NCI-H2081 treated with DMSO at 0.1 percent for 48 hours (cell line): Measurements from ENCODE around the gene ARSB.
"Not testable (repeated sequence)": the region's sequence is repeated elsewhere in the genome, so short reads cannot be mapped to it uniquely, and the experiment has no call there.

Experiments used
- DNase-seq: peaks from one replicate; lab custom pipeline; 2025; lab: John Stamatoyannopoulos, UW

Gene ARSB

GRCh38 chr5:78779262-78779661, 205.8 kb downstream of the ARSB start:
- DNase-seq: no peak

- no peak for DNase-seq
Measured at GRCh38 chr5:78778538-78778937, 206.6 kb downstream of the ARSB start.

GRCh38 chr5:78777901-78778300, 207.2 kb downstream of the ARSB start:
- no peak for DNase-seq

- no peak for DNase-seq
Measured at GRCh38 chr5:78776637-78777036, 208.5 kb downstream of the ARSB start.

GRCh38 chr5:78773655-78774054, 211.5 kb downstream of the ARSB start:
- no peak for DNase-seq

- DNase-seq: no peak
Measured at GRCh38 chr5:78771260-78772205, 213.6 kb downstream of the ARSB start.

GRCh38 chr5:78768781-78769380, 216.2 kb downstream of the ARSB start:
- DNase-seq: no peak

- no peak for DNase-seq
Measured at GRCh38 chr5:78766412-78766762, 218.7 kb downstream of the ARSB start.

- DNase-seq: no peak
Measured at GRCh38 chr5:78765756-78766411, 219.2 kb downstream of the ARSB start.

- DNase-seq: no peak
Measured at GRCh38 chr5:78765116-78765515, 220.0 kb downstream of the ARSB start.

- no peak for DNase-seq
Measured at GRCh38 chr5:78763659-78764189, 221.4 kb downstream of the ARSB start.

- DNase-seq: not testable (repeated sequence)
Measured at GRCh38 chr5:78762743-78763142, 222.4 kb downstream of the ARSB start.

- no peak for DNase-seq
Measured at GRCh38 chr5:78761840-78762239, 223.3 kb downstream of the ARSB start.

- no peak for DNase-seq
Measured at GRCh38 chr5:78760770-78761169, 224.3 kb downstream of the ARSB start.

GRCh38 chr5:78760366-78760765, 224.7 kb downstream of the ARSB start:
- no peak for DNase-seq

GRCh38 chr5:78758169-78758839, 226.8 kb downstream of the ARSB start:
- no peak for DNase-seq

- DNase-seq: no peak
Measured at GRCh38 chr5:78757269-78758053, 227.6 kb downstream of the ARSB start.

GRCh38 chr5:78756858-78757257, 228.3 kb downstream of the ARSB start:
- DNase-seq: no peak

- no peak for DNase-seq
Measured at GRCh38 chr5:78755822-78756429, 229.2 kb downstream of the ARSB start.

GRCh38 chr5:78754655-78755054, 230.5 kb downstream of the ARSB start:
- no peak for DNase-seq

- DNase-seq: no peak
Measured at GRCh38 chr5:78753093-78753531, 232.0 kb downstream of the ARSB start.
